GM21528 (cell line): ENCODE measurements around the gene MATR3.
"Not testable (repeated sequence)": the region's sequence is repeated elsewhere in the genome, so short reads cannot be mapped to it uniquely, and the experiment has no call there.

Experiments
- ATAC-seq: cut with Tn5 transposase; IDR thresholded peaks from one replicate; pipeline ENCODE4 v1.9.1; 2021; ENCODE audit warnings: mild to moderate bottlenecking, moderate library complexity; ENCODE audit not compliant: unreplicated experiment, low FRiP score

Gene MATR3

GRCh38 chr5:139344177-139344576 lies 50.6 kb downstream of the MATR3 start:
- no peak for ATAC-seq

GRCh38 chr5:139345442-139345841 lies 51.9 kb downstream of the MATR3 start:
- not testable (repeated sequence) for ATAC-seq

- ATAC-seq: not testable (repeated sequence)
Measured at GRCh38 chr5:139347863-139348262, 54.3 kb downstream of the MATR3 start.

- no peak for ATAC-seq
Measured at GRCh38 chr5:139354186-139354585, 60.6 kb downstream of the MATR3 start.

GRCh38 chr5:139355900-139356299 lies 62.4 kb downstream of the MATR3 start:
- ATAC-seq: not testable (repeated sequence)

GRCh38 chr5:139358064-139358463 lies 64.5 kb downstream of the MATR3 start:
- no peak for ATAC-seq

- ATAC-seq: no peak
Measured at GRCh38 chr5:139360384-139360783, 66.8 kb downstream of the MATR3 start.

GRCh38 chr5:139361835-139362429 lies 68.4 kb downstream of the MATR3 start:
- no peak for ATAC-seq

GRCh38 chr5:139363937-139364336 lies 70.4 kb downstream of the MATR3 start:
- ATAC-seq: no peak

- ATAC-seq: no peak
Measured at GRCh38 chr5:139364466-139364865, 70.9 kb downstream of the MATR3 start.

- no peak for ATAC-seq
Measured at GRCh38 chr5:139368613-139369012, 75.1 kb downstream of the MATR3 start.

GRCh38 chr5:139369181-139369580 lies 75.6 kb downstream of the MATR3 start:
- no peak for ATAC-seq

- ATAC-seq: no peak
Measured at GRCh38 chr5:139371482-139372435, 78.2 kb downstream of the MATR3 start.

- no peak for ATAC-seq
Measured at GRCh38 chr5:139374909-139375308, 81.4 kb downstream of the MATR3 start.

- no peak for ATAC-seq
Measured at GRCh38 chr5:139376364-139376763, 82.8 kb downstream of the MATR3 start.

GRCh38 chr5:139377226-139377625 lies 83.7 kb downstream of the MATR3 start:
- ATAC-seq: no peak

GRCh38 chr5:139378101-139378825 lies 84.7 kb downstream of the MATR3 start:
- ATAC-seq: no peak

- ATAC-seq: no peak
Measured at GRCh38 chr5:139378941-139379361, 85.4 kb downstream of the MATR3 start.

GRCh38 chr5:139379626-139380449 lies 86.3 kb downstream of the MATR3 start:
- ATAC-seq: no peak
